ENCODE data around the gene ETFB. TPM values are rescaled to one million over a fixed set of nuclear protein-coding genes. Genes with fewer than 3 reads are reported as not detected.

ETFB gene
- total RNA-seq, 2 donors from 2014 or later, result 141 to 217 TPM

- peaks cover 6% of the 10 kb centered on the region for H3K4me1 ChIP-seq
- TF ChIP-seq, protein P1, sequence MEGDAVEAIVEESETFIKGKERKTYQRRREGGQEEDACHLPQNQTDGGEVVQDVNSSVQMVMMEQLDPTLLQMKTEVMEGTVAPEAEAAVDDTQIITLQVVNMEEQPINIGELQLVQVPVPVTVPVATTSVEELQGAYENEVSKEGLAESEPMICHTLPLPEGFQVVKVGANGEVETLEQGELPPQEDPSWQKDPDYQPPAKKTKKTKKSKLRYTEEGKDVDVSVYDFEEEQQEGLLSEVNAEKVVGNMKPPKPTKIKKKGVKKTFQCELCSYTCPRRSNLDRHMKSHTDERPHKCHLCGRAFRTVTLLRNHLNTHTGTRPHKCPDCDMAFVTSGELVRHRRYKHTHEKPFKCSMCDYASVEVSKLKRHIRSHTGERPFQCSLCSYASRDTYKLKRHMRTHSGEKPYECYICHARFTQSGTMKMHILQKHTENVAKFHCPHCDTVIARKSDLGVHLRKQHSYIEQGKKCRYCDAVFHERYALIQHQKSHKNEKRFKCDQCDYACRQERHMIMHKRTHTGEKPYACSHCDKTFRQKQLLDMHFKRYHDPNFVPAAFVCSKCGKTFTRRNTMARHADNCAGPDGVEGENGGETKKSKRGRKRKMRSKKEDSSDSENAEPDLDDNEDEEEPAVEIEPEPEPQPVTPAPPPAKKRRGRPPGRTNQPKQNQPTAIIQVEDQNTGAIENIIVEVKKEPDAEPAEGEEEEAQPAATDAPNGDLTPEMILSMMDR (IDR thresholded peaks at IDR 0.05), result no peak
- H3K36me3 ChIP-seq, result no peaks in the 10 kb centered on the region
- intact Hi-C loops (cut with DNase I), result no loop called here
- DNase-seq, result no peak
- H3K9me3 ChIP-seq, result no peaks in the 10 kb centered on the region
- no peak overlapping the region for H3K27ac ChIP-seq
- no peak overlapping the region for H3K9ac ChIP-seq (ENCODE audit: low read depth in 2 of 2, low read length in 2 of 2)
- no peak overlapping the region for H3K4me3 ChIP-seq
- H3K27me3 ChIP-seq, result no peaks in the 10 kb centered on the region
Observed at GRCh38 chr19:51391073-51391611, 25.0 kb upstream of the ETFB start.

GRCh38 chr19:51389143-51389542, 23.0 kb upstream of the ETFB start:
- no peak for DNase-seq
- intact Hi-C loops (cut with DNase I), result no loop called here
- no peaks in the 10 kb centered on the region for H3K4me1 ChIP-seq
- no peak overlapping the region for H3K4me3 ChIP-seq
- no peaks in the 10 kb centered on the region for H3K9me3 ChIP-seq
- H3K9ac ChIP-seq (ENCODE audit: low read depth in 2 of 2, low read length in 2 of 2), result no peak overlapping the region
- TF ChIP-seq, protein P1 (IDR thresholded peaks at IDR 0.05), result no peak
- no peak overlapping the region for H3K27ac ChIP-seq
- H3K27me3 ChIP-seq, result no peaks in the 10 kb centered on the region
- no peaks in the 10 kb centered on the region for H3K36me3 ChIP-seq

- no peak for DNase-seq
- TF ChIP-seq, protein P1 (IDR thresholded peaks at IDR 0.05), result no peak
- no peak within 1 kb of the TSS for H3K4me3 ChIP-seq
Observed at GRCh38 chr19:51387924-51388389, 21.8 kb upstream of the ETFB start, which contains the start of gene LIM2. Gene LIM2, minus strand, starts transcription at chr19:51387974. Its CDS starts 531 bp downstream, at chr19:51387443.

GRCh38 chr19:51386882-51387520, 20.8 kb upstream of the ETFB start:
- no peaks in the 10 kb centered on the region for H3K27me3 ChIP-seq
- no peak overlapping the region for H3K9ac ChIP-seq (ENCODE audit: low read depth in 2 of 2, low read length in 2 of 2)
- TF ChIP-seq, protein P1 (IDR thresholded peaks at IDR 0.05), result no peak
- no peak overlapping the region for H3K4me3 ChIP-seq
- DNase-seq, result no peak
- H3K9me3 ChIP-seq, result no peaks in the 10 kb centered on the region
- H3K27ac ChIP-seq, result no peak overlapping the region
- intact Hi-C loops (cut with DNase I), result no loop called here
- no peaks in the 10 kb centered on the region for H3K4me1 ChIP-seq
- H3K36me3 ChIP-seq, result no peaks in the 10 kb centered on the region

More at GRCh38 chr19:51387924-51388389, 21.8 kb upstream of the ETFB start, which contains the start of gene LIM2:
- no peaks in the 10 kb centered on the region for H3K4me1 ChIP-seq
- H3K36me3 ChIP-seq, result no peaks in the 10 kb centered on the region
- no peak within 1 kb of the TSS for H3K9ac ChIP-seq (ENCODE audit: low read depth in 2 of 2, low read length in 2 of 2)
- H3K27me3 ChIP-seq, result no peaks in the 10 kb centered on the region
- intact Hi-C loops (cut with DNase I), result no loop called here
- no peak within 1 kb of the TSS for H3K27ac ChIP-seq
- no peaks in the 10 kb centered on the region for H3K9me3 ChIP-seq

- no peaks in the 10 kb centered on the region for H3K4me1 ChIP-seq
- no peak overlapping the region for H3K4me3 ChIP-seq
- H3K9me3 ChIP-seq, result no peaks in the 10 kb centered on the region
- H3K36me3 ChIP-seq, result no peaks in the 10 kb centered on the region
- TF ChIP-seq, protein P1 (IDR thresholded peaks at IDR 0.05), result no peak
- intact Hi-C loops (cut with DNase I), result no loop called here
- H3K27me3 ChIP-seq, result no peaks in the 10 kb centered on the region
- H3K9ac ChIP-seq (ENCODE audit: low read depth in 2 of 2, low read length in 2 of 2), result no peak overlapping the region
- no peak overlapping the region for H3K27ac ChIP-seq
- DNase-seq, result no peak
Observed at GRCh38 chr19:51382004-51382403, 15.8 kb upstream of the ETFB start.
